ENCODE measurements around the gene BCOR. TPM values are rescaled to one million over a fixed set of nuclear protein-coding genes. Genes with fewer than 3 reads are reported as not detected.
A peak's percentile ranks its signal among the peaks of the same experiment; 100 is the strongest.

The BCOR gene
- 10 to 100 TPM; 46.6 to 46.8 TPM for total RNA-seq

GRCh38 chrX:40097504-40098263, at the start of gene BCOR:
BCOR (minus strand) TSS chrX:40097958; CDS start chrX:40077929, 20,029 bp downstream.
- H3K9me3 Mint-ChIP-seq = no peaks in the 10 kb centered on the region
- DNase-seq = peak; percentile 81

GRCh38 chrX:40147126-40147952, 49.6 kb upstream of the BCOR start:
- POLR2A ChIA-PET = interaction anchor here (1.6 to 2.6 kb wide), 2 partner anchors 29 to 49 kb away, joined by 5 to 9 read pairs; partner anchors contain the start of gene BCOR
- Mint-ChIP-seq H3K4me1 (peaks cover 8% of the 10 kb centered on the region), H3K27ac (no peak overlapping the region), H3K36me3 (ENCODE audit: low read depth) (no peaks in the 10 kb centered on the region), H3K9me3 (no peaks in the 10 kb centered on the region), H3K4me3 (no peak overlapping the region), H3K27me3 (no peaks in the 10 kb centered on the region)
- CTCF ChIA-PET = no interaction called here
- DNase-seq = no peak

More at GRCh38 chrX:40097504-40098263, at the start of gene BCOR:
- Mint-ChIP-seq H3K4me3 (peak within 1 kb of the TSS; percentile 92), H3K36me3 (ENCODE audit: low read depth) (peaks cover 7% of the 10 kb centered on the region), H3K27me3 (no peaks in the 10 kb centered on the region), H3K27ac (peak within 1 kb of the TSS; percentile 90), H3K4me1 (peaks cover 22% of the 10 kb centered on the region)
- ChIA-PET POLR2A (interaction anchor here (0.7 to 18.0 kb wide), 28 partner anchors 9 to 1294 kb away, joined by 3 to 387 read pairs (median 6); no protein-coding TSS in a partner anchor), CTCF (interaction anchor here (1.0 to 4.2 kb wide), 5 partner anchors 13 to 169 kb away, joined by 3 to 19 read pairs (median 4); no protein-coding TSS in a partner anchor)

- POLR2A ChIA-PET = interaction anchor here (1.6 to 2.6 kb wide), 2 partner anchors 30 to 48 kb away, joined by 5 to 9 read pairs; partner anchors contain the start of gene BCOR
- H3K27me3 Mint-ChIP-seq = no peaks in the 10 kb centered on the region
Observed at GRCh38 chrX:40146262-40147125, 48.7 kb upstream of the BCOR start.

DNA sequence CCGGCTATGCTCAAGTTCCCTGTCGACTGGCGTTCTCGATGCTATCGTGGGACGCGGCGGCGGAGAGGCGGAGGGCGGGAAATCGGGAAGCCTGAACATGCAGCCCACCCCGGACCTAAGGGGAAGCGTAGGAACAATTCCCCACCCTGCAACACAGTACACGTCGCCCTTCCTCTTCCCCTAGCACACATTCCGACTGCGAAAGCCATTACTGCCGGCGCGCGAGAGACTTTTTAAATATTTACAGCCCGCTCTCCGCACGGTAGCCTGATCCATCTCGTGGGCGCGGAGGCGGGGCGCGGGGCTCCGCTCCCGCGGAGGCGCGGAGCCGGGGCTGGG, 48.1 kb upstream of the BCOR start:
- Mint-ChIP-seq H3K4me1 (peaks cover 8% of the 10 kb centered on the region), H3K9me3 (no peaks in the 10 kb centered on the region), H3K27me3 (no peaks in the 10 kb centered on the region), H3K36me3 (ENCODE audit: low read depth) (no peaks in the 10 kb centered on the region), H3K4me3 (no peak overlapping the region), H3K27ac (no peak overlapping the region)
- ChIA-PET CTCF (no interaction called here), POLR2A (interaction anchor here (1.6 to 2.6 kb wide), 2 partner anchors 30 to 48 kb away, joined by 5 to 9 read pairs; partner anchors contain the start of gene BCOR)
- no peak for DNase-seq

More at GRCh38 chrX:40146262-40147125, 48.7 kb upstream of the BCOR start:
- H3K4me1 Mint-ChIP-seq = peaks cover 8% of the 10 kb centered on the region
- DNase-seq = no peak
- H3K9me3 Mint-ChIP-seq = no peaks in the 10 kb centered on the region
- no peak overlapping the region for H3K4me3 Mint-ChIP-seq
- no peaks in the 10 kb centered on the region for H3K36me3 Mint-ChIP-seq (ENCODE audit: low read depth)
- no peak overlapping the region for H3K27ac Mint-ChIP-seq
- CTCF ChIA-PET = no interaction called here

DNA sequence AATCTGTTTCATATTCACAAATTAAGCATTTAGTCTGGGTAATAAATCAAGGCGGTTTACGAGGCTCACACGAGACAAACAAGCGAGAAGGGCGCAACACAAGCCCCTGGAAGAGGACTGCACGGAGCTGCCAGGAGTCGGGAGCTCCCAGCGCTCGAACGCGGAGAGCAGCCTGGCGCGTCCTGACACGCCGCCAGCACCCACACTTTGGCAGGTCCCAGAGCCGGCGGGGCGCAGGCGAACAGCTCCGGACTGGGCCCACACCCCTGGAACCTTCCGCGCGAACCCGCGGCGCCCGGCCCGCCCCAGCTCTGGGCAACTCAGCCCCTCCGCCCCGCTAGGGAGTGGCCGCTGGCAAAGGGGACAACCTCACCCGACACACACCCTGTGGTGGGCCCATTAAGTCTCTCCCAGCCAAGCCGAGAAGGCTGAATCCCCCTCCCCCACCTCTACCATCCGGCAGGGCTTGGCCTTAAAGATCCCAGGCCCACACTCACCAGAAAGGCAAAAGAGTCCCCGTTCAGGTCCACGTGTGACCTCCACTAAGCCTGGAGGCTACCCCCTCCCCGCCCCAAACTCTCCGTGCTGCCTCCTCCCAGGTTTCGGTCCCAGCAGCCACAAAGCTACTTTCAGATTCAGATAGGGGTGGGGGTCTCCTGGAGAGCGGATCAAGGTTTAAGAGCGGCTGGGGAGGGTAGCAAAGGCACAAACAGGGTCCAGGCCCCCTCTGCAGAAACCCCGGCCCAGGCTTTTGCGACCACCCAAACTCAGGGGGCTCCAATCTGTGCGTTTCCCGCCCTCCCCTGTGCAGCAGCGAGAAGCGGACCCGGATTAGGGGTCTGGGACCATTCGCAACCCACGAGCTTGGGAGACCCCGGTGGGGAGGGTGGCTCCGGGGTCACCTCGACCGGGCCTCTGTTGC, 47.5 kb upstream of the BCOR start:
- DNase-seq = no peak
- CTCF ChIA-PET = no interaction called here
- POLR2A ChIA-PET = interaction anchor here (2.6 kb wide), 1 partner anchor 47 kb away, joined by 9 read pairs; the partner anchor contains the start of gene BCOR
- H3K27ac Mint-ChIP-seq = no peak overlapping the region
- H3K9me3 Mint-ChIP-seq = no peaks in the 10 kb centered on the region
- H3K27me3 Mint-ChIP-seq = no peaks in the 10 kb centered on the region
- H3K4me1 Mint-ChIP-seq = peaks cover 8% of the 10 kb centered on the region
- H3K4me3 Mint-ChIP-seq = no peak overlapping the region
- no peaks in the 10 kb centered on the region for H3K36me3 Mint-ChIP-seq (ENCODE audit: low read depth)

DNA sequence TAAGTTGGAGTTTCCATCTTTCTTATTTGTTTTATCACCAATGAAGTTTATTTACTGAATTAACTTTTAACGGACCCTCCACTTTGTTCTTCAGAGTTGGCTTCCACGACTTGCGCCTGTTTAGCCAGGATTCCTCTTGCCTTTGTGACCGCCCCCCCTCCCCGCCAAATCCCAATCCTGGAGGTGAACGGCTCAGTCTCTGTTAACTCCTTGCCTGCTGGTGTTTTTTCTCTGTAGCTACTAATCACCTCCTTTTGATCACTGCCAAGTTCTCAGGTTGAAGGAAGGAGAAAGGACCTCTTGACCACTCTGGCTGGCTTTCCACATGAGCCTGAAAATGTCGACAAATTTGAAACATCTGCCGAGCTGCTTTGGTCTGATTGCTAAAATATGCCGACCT, 46.8 kb upstream of the BCOR start:
- DNase-seq = no peak
- peaks cover 8% of the 10 kb centered on the region for H3K4me1 Mint-ChIP-seq
- ChIA-PET POLR2A (no interaction called here), CTCF (no interaction called here)
- no peaks in the 10 kb centered on the region for H3K9me3 Mint-ChIP-seq
- H3K4me3 Mint-ChIP-seq = no peak overlapping the region
- no peaks in the 10 kb centered on the region for H3K27me3 Mint-ChIP-seq
- H3K27ac Mint-ChIP-seq = no peak overlapping the region
- H3K36me3 Mint-ChIP-seq (ENCODE audit: low read depth) = no peaks in the 10 kb centered on the region

DNA sequence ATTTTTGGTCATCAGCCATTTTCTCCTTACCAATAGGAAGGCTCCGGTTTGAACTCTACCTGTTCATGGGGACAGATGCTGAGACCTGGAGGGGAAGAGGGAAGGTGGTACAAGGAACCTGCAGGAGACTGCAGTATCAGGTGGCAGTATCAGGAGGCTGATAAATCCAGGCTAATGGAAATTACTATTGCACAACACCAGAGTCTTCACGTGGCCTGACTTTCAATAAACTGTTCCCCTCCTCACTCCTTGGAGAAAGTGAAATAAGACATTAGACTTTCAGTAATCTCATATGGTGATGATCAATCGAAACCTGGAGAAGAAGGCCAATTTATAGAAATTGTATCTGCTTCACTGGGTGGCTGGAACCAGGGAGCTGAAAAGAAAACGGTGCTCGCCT, 46.2 kb upstream of the BCOR start:
- DNase-seq = no peak
- Mint-ChIP-seq H3K27me3 (no peaks in the 10 kb centered on the region), H3K9me3 (no peaks in the 10 kb centered on the region), H3K4me1 (peaks cover 7% of the 10 kb centered on the region), H3K36me3 (ENCODE audit: low read depth) (no peaks in the 10 kb centered on the region), H3K4me3 (no peak overlapping the region), H3K27ac (no peak overlapping the region)
- ChIA-PET POLR2A (no interaction called here), CTCF (no interaction called here)

- DNase-seq = no peak
- Mint-ChIP-seq H3K36me3 (ENCODE audit: low read depth) (no peaks in the 10 kb centered on the region), H3K27ac (no peak overlapping the region), H3K27me3 (no peaks in the 10 kb centered on the region), H3K4me1 (no peaks in the 10 kb centered on the region), H3K9me3 (no peaks in the 10 kb centered on the region), H3K4me3 (no peak overlapping the region)
- CTCF ChIA-PET = no interaction called here
- POLR2A ChIA-PET = no interaction called here
Observed at GRCh38 chrX:40143001-40143400, 45.2 kb upstream of the BCOR start.

DNA sequence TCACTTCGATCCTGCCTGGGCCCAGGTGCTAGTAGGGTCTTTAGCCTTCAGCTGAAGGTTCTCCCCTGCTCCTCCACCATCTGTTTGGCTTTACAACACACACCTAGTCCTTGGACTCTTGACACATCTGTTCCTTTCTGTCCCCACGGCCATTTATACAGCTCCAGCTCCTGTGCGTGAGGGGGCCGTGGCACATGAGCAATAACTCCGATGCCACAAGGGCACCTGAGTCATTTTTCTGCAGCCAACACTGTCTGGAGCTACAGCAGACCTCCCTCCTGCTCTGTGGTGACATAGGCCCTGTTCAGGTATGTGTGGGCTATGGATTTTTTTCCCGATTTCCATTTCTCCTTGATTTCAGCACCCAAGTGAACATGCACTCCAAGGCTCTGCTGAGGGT, 44.7 kb upstream of the BCOR start:
- ChIA-PET POLR2A (no interaction called here), CTCF (no interaction called here)
- no peak for DNase-seq
- H3K36me3 Mint-ChIP-seq (ENCODE audit: low read depth) = no peaks in the 10 kb centered on the region
- H3K4me3 Mint-ChIP-seq = no peak overlapping the region
- H3K27me3 Mint-ChIP-seq = no peaks in the 10 kb centered on the region
- no peaks in the 10 kb centered on the region for H3K4me1 Mint-ChIP-seq
- H3K9me3 Mint-ChIP-seq = no peaks in the 10 kb centered on the region
- no peak overlapping the region for H3K27ac Mint-ChIP-seq

DNA sequence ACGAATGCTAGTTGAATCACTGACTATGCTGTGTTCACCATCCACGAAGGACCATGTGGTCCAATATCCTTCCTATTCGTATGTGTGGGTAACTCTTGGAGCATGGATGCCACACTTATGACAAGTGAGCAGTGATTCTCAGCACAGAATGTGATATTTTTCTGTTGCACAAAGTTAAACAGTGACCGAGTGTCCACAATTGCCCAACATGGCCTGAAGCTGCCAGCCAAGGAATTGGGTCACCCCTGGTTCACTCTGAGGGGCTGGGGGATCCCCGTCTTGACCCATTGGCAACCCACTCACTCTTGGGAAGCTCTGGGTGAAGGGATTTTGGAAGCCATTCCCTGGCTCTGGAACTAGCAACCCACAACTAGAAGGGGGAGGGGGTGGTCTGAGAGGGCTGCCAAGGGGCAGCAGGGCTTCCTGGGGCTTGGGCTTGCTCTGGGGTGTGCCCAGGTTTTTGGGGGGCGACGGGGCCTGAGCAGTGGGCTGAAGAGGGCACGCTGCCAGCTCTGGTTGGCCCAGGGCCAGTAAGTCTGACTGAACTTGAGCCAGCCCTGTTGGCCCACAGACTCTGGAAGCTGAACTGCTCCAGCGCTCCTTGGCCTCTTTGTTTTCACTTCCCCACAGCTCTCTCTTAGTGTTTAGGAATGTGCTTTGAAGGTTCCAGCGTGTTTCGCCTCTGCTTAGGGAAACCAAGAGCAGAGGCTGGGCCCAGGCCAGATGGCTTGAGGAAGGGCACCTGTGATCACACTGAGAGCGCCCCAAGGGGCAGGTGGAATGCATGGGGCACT, 43.1 kb upstream of the BCOR start:
- no peak for DNase-seq
- Mint-ChIP-seq H3K27ac (no peak overlapping the region), H3K27me3 (no peaks in the 10 kb centered on the region), H3K9me3 (no peaks in the 10 kb centered on the region), H3K36me3 (ENCODE audit: low read depth) (no peaks in the 10 kb centered on the region), H3K4me3 (no peak overlapping the region), H3K4me1 (no peaks in the 10 kb centered on the region)
- CTCF ChIA-PET = interaction anchor here (0.6 kb wide), 2 partner anchors 189 to 435 kb away, joined by 3 read pairs; no protein-coding TSS in a partner anchor
- POLR2A ChIA-PET = no interaction called here

DNA sequence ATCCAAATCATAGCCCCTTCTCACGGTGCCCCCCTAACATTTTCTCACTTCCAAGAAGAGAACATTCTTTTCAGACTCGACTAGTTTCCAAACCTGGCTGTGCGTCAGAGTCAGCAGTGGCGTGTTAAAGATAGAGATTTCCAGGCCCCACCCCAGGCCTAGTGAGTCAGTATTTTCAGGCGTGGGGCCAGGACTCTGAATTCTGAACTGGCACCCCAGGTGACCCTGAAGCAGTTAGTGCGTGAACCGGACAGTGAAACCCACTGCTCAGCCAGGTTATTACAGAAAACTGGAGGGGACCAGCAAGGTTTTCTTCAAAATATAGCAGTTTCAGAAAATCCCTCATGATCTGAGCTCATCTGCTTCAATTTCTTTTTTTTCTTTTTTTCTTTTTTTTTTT, 35.0 kb upstream of the BCOR start:
- H3K36me3 Mint-ChIP-seq (ENCODE audit: low read depth) = no peaks in the 10 kb centered on the region
- ChIA-PET CTCF (no interaction called here), POLR2A (no interaction called here)

More for the DNA sequence above, 35.0 kb upstream of the BCOR start:
- H3K4me3 Mint-ChIP-seq = no peak overlapping the region
- H3K9me3 Mint-ChIP-seq = no peaks in the 10 kb centered on the region
- DNase-seq = no peak
- H3K27me3 Mint-ChIP-seq = no peaks in the 10 kb centered on the region
- H3K4me1 Mint-ChIP-seq = no peaks in the 10 kb centered on the region
- H3K27ac Mint-ChIP-seq = no peak overlapping the region
